Left ventricle myocardium superior (tissue), 1 donor: ENCODE results near the gene HOXD10. TPM values are rescaled to one million over a fixed set of nuclear protein-coding genes. Genes with fewer than 3 reads are reported as not detected.

Experiments
- ATAC-seq: fragments of 200-7000 bp; cut with Tn5 transposase; one replicate; pipeline ENCODE4 v1.9.1; 2020; ENCODE audit warnings: mild to moderate bottlenecking, moderate library complexity
- DNase-seq: peaks from one replicate; pipeline ENCODE4 v3.0.0-alpha.2; 2020
- intact Hi-C: fragments of 100-400 bp; cut with micrococcal nuclease; formaldehyde crosslinking; loops from one replicate; pipeline ENCODE4 v1.11.0; 2022
- long read RNA-seq: library from polyadenylated mRNA; unstranded; transcript quantifications from one replicate; pipeline ENCODE4 v2.0.0, GENCODE V29; 2021
- total RNA-seq: library from RNA; stranded (reverse); fragmentation: NEBNext Ultra II Directional; extraction: Animal tissue kit (Norgen Biotek cat#: 25700); gene quantifications from one replicate; pipeline ENCODE4 v1.2.1, GENCODE V29; 2021
- donor health status: DM: no; HTN: yes; CAD: no; lungs with severe emphysema.

The HOXD10 gene
- not detected for total RNA-seq
- long read RNA-seq, result 0 reads

DNA sequence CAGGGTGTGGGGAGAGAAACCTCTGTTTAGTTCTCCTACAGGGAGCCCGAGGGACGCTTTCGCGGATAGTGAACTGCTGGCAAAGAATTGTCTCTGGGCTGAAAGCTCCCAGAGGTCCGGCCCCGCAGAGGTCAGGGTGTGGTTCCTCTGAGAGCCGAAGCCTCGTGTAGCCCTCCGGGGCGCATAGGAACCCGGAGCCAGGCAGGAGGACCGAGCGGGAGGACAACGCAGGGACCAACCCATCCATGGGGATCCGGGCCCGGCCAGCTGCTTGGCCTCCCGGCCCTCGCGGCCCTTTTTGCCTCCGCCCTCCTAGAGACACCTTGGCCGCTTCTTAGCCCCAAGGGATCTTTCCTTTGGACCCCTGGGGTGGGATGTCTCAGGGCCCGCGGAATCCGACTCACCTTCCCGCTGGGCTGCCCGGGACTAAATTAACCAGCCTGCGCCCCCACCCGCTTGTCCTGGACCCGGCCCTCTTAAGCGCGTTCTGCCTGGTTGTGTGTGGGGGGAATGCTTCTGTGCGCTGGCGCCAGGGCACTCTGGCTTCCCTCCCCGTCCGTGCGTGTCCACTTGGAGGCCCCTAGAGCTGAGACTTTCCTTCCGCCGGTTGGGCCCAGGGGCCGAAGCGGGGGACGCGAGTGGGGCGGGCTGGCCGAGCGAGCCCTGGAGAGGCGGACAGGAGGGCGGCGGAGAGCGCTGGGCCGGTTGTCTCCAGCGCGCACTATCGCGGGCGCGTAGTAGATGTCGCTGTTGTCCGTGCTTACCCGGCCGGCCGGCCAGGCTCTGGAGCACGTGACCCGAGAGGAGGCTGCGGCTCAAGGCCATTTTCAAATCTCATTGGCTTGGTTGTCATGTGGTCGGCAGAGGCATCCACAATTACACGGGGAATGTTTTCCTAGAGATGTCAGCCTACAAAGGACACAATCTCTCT lies at the start of gene HOXD10:
HOXD10 (plus strand) TSS at position 896 of the 931 bp plus-strand sequence. CDS start 56 bp downstream, outside the sequence.
- ATAC-seq (no peak), DNase-seq (no peak)
- intact Hi-C loops, result no loop called here

DNA sequence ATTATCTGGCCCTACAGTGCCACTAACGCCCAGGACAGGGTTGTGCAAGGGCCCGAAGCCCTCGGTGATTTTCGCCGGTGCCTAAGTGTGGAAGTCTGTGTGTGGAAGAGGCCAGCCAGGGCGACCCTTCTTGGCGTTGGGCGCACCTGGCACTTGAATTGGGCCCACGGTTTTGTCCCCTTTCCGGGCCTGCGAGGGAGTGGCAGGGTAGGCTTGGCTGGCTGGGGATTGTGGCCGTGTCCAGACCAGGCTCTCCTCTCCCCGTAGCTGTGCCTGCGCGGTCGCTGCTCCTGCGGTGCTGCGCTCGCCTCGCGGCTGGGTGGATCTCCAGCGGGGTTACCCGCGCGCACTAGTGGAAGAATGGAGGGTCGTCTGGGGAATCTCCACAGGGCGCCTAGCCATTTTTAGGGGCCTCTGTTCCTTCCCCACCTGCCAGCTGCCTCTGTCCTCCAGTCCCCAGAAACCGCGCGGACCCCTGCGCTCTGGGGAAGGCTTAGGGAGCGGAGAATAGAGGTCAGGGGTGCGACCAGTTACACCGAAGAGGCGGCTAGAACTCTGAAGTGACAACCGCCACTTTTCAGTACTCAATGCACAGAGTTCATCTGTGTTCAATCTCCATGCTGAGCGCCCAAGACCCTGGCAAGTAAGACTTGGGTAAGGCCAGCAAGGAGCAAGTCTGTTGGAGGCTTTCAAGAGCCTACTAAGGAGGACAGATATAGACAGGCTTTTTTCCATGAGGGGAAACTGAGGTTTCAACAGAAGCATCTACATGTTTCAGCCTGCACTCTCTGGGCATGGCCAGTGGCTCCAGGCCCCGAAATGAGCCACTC lies 48.8 kb upstream of the HOXD10 start:
- intact Hi-C loops, result no loop called here
- DNase-seq, result no peak
- peak; percentile 56 for ATAC-seq

DNA sequence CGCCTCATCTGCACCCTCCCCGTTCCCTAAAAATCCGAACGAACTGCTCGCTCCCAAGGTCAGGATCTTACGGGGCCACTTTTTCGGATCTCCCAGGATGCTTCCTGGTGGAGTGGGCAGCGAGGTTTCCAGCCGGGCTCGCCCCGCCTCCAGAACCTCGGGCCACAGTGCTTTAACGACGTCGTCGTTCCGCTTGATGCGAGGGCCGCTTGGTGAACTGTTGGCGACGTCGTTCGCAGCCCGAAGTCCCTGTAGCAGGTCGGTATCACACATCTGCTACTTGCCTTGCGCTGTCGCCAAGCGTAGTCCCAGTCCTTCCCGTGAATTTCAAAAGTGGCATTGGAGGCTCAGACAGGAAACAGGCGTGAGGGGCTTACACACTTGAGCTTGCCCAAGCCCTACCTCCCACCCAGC lies 48.2 kb upstream of the HOXD10 start:
- ATAC-seq (no peak), DNase-seq (no peak)
- intact Hi-C loops, result no loop called here

DNA sequence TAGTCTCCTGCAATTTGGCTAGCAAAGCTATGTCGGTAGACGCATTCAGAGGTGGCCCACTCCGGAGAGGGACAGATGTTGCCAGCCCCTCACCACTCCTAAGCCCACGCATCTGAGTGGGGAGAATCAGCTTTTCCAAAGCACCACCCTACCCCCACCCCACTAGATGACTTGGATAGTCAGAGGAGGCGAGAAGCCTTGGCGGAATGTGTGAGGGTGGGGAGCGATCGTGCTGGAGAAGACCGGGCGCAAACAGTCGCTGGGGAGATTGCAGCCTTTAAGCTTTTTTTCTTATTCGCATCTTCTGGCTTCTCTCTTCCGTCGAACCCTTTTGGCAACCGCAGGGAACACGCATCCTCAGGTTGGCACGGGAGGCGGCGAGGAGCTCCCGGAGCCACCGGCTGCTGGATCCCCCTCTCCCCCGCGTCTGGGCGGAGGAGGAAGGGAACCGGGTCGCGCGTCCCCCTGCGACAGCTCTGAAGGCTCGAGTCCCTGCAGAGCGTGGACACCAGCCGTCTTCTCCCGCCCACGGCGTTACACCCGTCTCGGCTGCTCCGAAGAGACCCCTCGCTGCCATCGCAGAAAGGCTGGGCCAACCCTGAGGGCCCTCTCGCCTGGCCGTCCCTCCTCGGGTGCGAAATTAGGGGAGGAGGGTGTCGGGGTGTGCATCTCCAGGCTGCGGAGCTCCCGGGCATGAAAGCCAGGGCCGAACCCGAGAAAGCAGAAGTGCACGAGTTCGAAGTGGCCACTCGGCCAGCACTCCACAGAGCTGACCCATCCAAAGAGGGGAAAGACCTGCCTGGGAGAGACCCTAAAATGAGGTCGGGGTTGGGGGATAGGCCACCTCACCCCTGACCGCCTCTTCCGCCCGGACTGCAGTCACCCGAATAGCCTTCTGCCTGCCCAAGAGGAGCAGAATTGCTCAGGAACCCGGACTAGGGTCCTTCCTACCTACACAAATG lies 45.0 kb upstream of the HOXD10 start:
- intact Hi-C loops, result no loop called here
- ATAC-seq, result no peak
- no peak for DNase-seq

- no peak for ATAC-seq
- intact Hi-C loops, result no loop called here
- no peak for DNase-seq
Observed at GRCh38 chr2:176072292-176072669, 44.3 kb upstream of the HOXD10 start.

GRCh38 chr2:176072951-176073904 lies 43.4 kb upstream of the HOXD10 start:
- intact Hi-C loops, result no loop called here
- DNase-seq, result no peak
- no peak for ATAC-seq

GRCh38 chr2:176074919-176075425 lies 41.6 kb upstream of the HOXD10 start:
- DNase-seq, result no peak
- no peak for ATAC-seq
- intact Hi-C loops, result no loop called here

DNA sequence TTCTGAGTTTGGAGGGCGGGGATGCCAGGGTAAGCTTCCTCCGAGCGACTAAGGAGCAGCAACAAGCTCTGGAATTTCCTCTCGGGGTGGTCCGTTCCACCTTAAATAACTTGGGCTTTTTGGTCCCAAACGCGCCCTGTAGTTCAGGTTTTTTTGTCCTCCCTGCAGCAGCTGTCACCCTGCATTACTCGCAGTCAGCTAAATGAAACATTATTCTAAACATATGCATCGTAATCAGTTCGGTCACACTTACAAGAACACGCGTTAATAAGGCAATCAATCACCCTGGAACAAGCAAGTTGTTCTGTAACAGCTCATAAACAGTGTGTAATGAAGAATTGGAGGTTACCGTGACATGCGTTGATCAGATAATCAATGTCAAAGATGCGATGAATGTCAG lies 41.1 kb upstream of the HOXD10 start:
- intact Hi-C loops, result no loop called here
- DNase-seq, result no peak
- no peak for ATAC-seq

- no peak for DNase-seq
- intact Hi-C loops, result no loop called here
- no peak for ATAC-seq
Observed at GRCh38 chr2:176076063-176076462, 40.5 kb upstream of the HOXD10 start.

GRCh38 chr2:176076796-176077195 lies 39.8 kb upstream of the HOXD10 start:
- ATAC-seq (no peak), DNase-seq (no peak)
- intact Hi-C loops, result no loop called here

- ATAC-seq (no peak), DNase-seq (no peak)
- intact Hi-C loops, result no loop called here
Observed at GRCh38 chr2:176078541-176079284, 37.9 kb upstream of the HOXD10 start.

DNA sequence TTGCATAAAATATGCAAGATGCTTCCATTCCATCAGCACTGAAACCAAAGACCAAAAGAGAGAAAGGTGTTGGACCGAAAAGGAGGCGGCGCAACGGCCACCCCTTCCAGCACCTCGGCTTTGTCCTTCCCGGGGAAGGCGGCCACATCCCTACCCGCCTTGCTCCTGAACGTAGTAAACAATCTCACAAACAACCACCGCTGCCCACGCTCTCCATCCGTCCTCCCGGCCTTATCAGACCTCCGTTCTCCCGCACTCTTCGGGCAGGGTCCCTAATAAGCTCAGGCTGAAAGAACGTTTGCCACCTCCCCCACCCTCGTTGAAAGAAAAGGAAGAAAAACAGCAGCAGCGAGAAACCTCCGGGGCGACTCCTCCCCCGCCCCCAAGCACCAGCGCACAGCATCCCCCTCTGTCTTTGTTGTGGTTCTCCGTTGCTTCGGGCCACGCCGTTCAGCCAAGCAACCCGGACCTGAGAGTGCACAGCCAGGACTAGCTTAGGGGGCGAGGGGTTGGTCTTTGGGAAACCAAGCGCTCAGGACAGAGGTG lies 37.2 kb upstream of the HOXD10 start:
- intact Hi-C loops, result no loop called here

DNA sequence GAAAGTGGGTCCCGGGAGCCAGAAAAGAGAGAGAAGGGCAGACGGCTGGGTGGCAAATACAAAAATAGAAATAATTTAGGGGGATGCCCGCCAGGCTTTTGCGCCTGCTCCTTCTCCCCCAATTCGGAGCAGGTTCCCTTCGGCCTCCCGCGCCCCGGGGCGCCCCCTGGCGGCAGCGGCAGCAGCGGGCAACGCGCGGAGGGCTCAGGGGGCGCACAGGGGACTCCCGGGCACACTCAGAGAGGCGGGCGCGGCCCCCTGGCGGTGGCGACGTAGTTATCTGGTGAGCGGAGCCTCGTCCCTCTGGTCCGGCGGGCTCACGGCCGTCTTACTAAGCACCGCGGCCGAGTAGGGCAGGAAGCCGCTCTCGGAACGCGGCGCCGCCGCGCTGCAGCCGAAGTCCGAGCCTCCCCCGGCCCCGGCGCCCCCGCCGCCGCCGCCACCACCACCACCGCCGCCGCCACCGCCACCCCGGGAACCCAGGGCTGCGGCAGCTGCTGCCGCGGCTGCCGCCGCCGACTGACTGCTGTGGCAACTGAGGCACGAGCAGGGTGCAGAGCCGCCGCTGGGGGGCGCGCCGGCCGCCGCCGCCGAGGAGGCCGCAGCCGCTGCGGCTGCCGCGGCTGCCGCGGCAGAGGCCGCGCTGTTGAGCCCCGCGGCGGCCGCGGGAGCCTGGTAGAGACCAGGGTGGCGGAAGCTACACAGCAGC lies 36.6 kb upstream of the HOXD10 start:
- peak; percentile 64 for ATAC-seq
- intact Hi-C loops, result no loop called here

More for the DNA sequence above, 37.2 kb upstream of the HOXD10 start:
- DNase-seq (no peak), ATAC-seq (no peak)

GRCh38 chr2:176080540-176081375 lies 35.8 kb upstream of the HOXD10 start:
- DNase-seq (no peak), ATAC-seq (no peak)
- intact Hi-C loops, result no loop called here

More for the DNA sequence above, 36.6 kb upstream of the HOXD10 start:
- DNase-seq, result peak; percentile 56

DNA sequence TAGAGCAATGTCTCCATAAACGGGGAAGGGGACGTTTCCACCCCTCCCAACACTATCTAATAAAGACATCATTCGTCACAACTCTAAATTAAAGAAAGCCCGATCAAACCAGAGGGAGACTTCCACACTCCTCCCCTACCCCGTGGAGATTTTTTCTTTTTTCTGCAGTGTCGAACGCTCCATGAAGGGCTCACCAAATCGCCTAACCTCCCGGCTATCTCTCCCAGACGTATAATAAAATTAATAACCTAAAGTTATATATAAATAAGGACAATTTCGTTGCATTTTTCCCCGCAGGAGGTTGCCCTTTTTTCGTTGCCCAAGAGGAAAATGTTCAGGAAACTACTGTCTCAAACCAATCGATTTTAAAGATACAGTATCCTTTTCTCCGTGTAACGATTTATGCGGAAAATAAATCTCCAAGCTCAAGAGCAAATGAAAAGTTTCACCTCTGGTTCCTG lies 35.2 kb upstream of the HOXD10 start:
- DNase-seq (no peak), ATAC-seq (no peak)
- intact Hi-C loops, result no loop called here
